UCSD-AML1 (cell line): ENCODE measurements around the gene CHAC1.

Experiments used
- DNase-seq: peaks from one replicate; lab custom pipeline; 2025; ENCODE audit not compliant: unreplicated experiment; lab: John Stamatoyannopoulos, UW

CHAC1 gene

GRCh38 chr15:40982855-40983254 is 29.6 kb downstream of the CHAC1 start:
- no peak for DNase-seq

GRCh38 chr15:40984406-40984805 is 31.1 kb downstream of the CHAC1 start:
- no peak for DNase-seq

- DNase-seq: no peak
These were observed 31.7 kb downstream of the CHAC1 start for GRCh38 chr15:40984964-40985363.

GRCh38 chr15:40985541-40986330 is 32.5 kb downstream of the CHAC1 start:
- no peak for DNase-seq

DNA sequence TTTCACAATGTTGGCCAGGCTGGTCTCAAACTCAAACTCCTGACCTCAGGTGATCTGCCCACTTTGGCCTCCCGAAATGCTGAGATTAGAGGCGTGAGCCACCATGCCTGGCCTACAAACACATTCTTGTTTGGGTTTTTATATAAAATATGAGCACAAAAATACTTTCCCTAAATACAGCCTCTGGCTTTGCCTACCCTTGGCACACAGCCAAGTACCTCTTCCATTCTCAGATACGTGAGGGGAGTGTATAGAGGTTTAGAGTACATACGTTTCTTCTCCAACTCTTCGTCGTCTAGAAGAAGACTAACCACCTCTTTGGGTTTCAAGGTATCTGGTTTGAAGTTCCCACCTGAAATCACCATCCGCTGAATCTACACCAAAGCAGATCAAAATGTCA is 33.5 kb downstream of the CHAC1 start:
- DNase-seq: no peak

DNA sequence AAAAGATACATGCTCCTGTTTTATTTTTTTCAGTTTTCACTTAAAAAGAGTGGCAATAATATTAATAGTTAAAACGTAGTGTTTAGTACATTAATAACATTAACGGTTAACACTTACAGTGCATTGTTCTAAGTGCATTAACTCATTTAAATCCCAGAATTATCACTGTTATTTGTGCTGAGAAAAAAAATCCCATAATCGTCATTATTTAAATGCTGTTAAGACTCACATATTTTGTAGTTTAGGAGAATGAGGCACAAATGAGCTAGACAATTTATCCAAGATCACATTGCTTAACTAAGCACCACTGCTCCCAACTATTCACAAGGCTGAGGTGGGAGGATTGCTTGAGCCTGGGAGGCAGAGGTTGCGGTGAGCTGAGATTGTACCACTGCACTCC is 34.9 kb downstream of the CHAC1 start:
- no peak for DNase-seq

GRCh38 chr15:40990080-40990479 is 36.8 kb downstream of the CHAC1 start:
- DNase-seq: no peak

DNA sequence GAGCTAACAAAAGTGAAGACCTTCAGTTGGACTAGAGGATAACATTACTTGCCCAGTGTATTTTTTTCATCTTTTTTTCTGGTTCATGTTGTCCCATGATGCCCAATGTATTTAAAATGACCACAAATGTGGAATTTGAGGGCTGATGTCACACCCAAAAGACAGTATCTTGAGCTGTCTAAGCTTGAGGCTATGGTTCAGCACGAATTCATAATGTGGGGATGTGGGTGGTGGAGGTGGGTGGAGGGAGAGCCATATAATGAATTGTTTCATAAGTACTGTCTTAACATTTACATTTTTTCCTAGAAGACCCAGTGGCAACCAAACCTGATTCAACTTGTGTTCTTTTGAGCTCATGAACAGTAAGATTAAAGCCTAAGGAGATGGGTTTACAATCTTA is 37.5 kb downstream of the CHAC1 start:
- no peak for DNase-seq

GRCh38 chr15:40991355-40991754 is 38.1 kb downstream of the CHAC1 start:
- DNase-seq: no peak

GRCh38 chr15:40992241-40992741 is 39.0 kb downstream of the CHAC1 start:
- DNase-seq: no peak

GRCh38 chr15:40992825-40993224 is 39.6 kb downstream of the CHAC1 start:
- no peak for DNase-seq

GRCh38 chr15:40995656-40996055 is 42.4 kb downstream of the CHAC1 start:
- no peak for DNase-seq

DNA sequence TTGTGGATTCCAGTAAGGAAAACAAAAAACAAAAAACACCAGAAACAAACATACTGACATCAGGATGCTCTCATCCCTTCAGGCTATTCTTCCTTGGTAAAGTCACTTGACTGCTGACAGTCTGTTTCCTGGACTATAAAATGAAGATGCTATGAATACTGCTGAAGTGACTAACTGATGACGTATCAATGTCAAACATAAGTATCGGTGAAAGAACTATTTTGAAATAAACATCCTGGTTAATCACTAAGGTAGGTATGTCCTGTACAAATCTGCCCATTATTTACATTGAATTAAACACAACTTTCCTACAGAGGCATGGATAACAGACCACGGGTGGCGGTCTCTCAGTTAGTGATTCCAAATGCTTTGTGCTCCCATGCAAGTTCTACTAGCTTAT is 45.9 kb downstream of the CHAC1 start:
- no peak for DNase-seq

DNA sequence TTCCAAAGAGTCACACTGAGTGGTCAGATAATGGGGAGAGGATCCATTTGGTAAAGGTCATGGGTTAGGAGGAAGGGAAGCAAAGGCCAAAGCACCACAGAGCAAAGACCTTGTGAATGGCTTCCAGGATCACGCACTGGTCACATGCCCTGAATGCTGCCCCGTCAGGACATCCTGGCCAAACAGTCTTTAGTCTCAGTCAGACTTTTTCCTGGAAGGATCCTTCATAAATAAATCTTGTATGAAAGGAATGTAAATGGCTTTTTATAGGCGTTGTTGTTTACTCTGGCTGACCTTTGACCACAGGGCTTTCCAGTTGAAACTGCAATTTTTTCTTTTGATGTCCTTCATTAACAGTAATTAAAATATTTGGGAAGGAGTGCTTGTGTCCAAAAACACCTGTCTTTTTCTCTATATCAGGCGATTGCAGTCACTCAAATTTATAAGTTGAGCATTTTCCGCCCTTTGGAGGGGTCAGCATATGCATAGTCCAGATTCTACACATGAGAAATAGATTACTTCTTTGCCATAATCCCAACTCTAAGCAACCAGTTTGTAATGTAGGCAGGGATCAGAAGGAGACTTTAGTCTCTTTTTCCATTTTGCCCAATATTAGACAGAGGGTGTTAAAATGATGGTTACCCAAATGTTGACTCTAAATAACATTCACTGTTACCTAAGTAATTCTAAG is 48.4 kb downstream of the CHAC1 start:
- DNase-seq: no peak

DNA sequence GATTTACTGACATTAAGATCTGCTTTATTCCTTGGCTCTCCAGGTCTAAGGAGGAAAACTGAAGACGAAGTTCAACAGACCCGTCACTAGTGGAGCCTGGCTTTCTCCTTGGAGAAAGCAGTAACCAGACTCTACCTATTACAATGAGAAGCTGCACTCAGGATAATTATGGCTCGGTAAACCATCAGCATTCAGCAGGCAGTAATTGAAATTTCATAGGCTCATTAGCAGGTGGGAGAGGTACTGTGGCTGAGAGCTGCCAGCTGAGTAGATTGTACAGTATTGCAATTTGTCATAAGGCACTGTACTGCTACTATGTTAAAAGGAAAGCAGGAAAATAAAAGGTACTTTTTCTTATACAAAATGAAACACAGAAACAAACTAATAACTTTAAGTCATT is 51.2 kb downstream of the CHAC1 start:
- DNase-seq: no peak
